SK-N-SH (cell line): ENCODE data around the gene POLA2. TPM values are rescaled to one million over a fixed set of nuclear protein-coding genes. Genes with fewer than 3 reads are reported as not detected.
A peak's percentile ranks its signal among the peaks of the same experiment; 100 is the strongest.
"Not testable (repeated sequence)": the region's sequence is repeated elsewhere in the genome, so short reads cannot be mapped to it uniquely, and the experiment has no call there.

Experiments
- CTCF ChIA-PET: fragments of 300-600, 350-600 bp; formaldehyde crosslinking; extraction: SDS; loops from one replicate; lab custom pipeline; 2021; lab: Yijun Ruan, JAX
- POLR2A ChIA-PET: fragments of 350-600 bp; sonication (Branson Sonifier 250); formaldehyde crosslinking; extraction: SDS; loops from one replicate; lab custom pipeline; 2020; ENCODE audit warnings: antibody characterized with exemption, inconsistent platforms; lab: Yijun Ruan, JAX
- DNase-seq: peaks from one replicate; pipeline ENCODE4 v3.0.0; 2012
- H2AFZ ChIP-seq: fragments of 200-600 bp; sonication (generic); 2 replicates; pipeline ENCODE4 v1.8.1; 2016; ENCODE audit warnings: antibody characterized with exemption, mild to moderate bottlenecking, low read depth
- H3F3A ChIP-seq: fragments of 200-600 bp; sonication (generic); replicated peaks from 2 replicates; pipeline ENCODE3; 2016; ENCODE audit warnings: antibody characterized with exemption, mild to moderate bottlenecking; ENCODE audit not compliant: insufficient read depth
- H3K27ac ChIP-seq, 2 experiments: fragments of 200-500 bp in 1 of 2; fragments of 200-600 bp in 1 of 2; sonication (Bioruptor generic) in 1 of 2; sonication (generic), shearing (Covaris generic) in 1 of 2; 2 replicates each; pipeline versions ENCODE4 v1.5.1 to v1.6.1; 2014 to 2016; ENCODE audit warnings: low read depth in 2 of 2, inconsistent platforms in 1 of 2, low read length in 1 of 2, mild to moderate bottlenecking in 1 of 2, mixed read lengths in 1 of 2
- H3K27me3 ChIP-seq: fragments of 200-600 bp; sonication (generic), shearing (Covaris generic); 2 replicates; pipeline ENCODE4 v1.6.1; 2016; ENCODE audit warnings: mixed run types; ENCODE audit not compliant: insufficient read depth
- H3K36me3 ChIP-seq, 2 experiments: fragments of 200-500 bp in 1 of 2; fragments of 200-600 bp in 1 of 2; sonication (Bioruptor generic) in 1 of 2; sonication (generic) in 1 of 2; replicated peaks in 1 of 2; 2 replicates each; pipeline versions ENCODE3 to v1.5.1; 2014 to 2016; ENCODE audit warnings: low read length in 1 of 2, mild to moderate bottlenecking in 1 of 2; ENCODE audit not compliant: insufficient read depth in 2 of 2, control insufficient read depth in 1 of 2
- H3K4me1 ChIP-seq, 2 experiments: fragments of 200-500 bp in 1 of 2; fragments of 200-600 bp in 1 of 2; sonication (Bioruptor generic) in 1 of 2; sonication (generic), shearing (Covaris generic) in 1 of 2; 2 replicates each; pipeline versions ENCODE4 v1.5.1 to v1.6.1; 2014 to 2016; ENCODE audit warnings: low read depth in 1 of 2, low read length in 1 of 2, mixed run types in 1 of 2; ENCODE audit not compliant: insufficient read depth in 2 of 2, control insufficient read depth in 1 of 2
- H3K4me2 ChIP-seq: fragments of 200-600 bp; sonication (generic), shearing (Covaris generic); 2 replicates; pipeline ENCODE4 v1.6.1; 2017; ENCODE audit warnings: mixed run types
- H3K4me3 ChIP-seq, 2 experiments: fragments of 200-500 bp in 1 of 2; fragments of 200-600 bp in 1 of 2; sonication (Bioruptor generic) in 1 of 2; sonication (generic), shearing (Covaris generic) in 1 of 2; 2 replicates each; pipeline versions ENCODE4 v1.5.1 to v1.8.1; 2014 to 2016; ENCODE audit warnings: low read depth in 2 of 2, inconsistent platforms in 1 of 2, low read length in 1 of 2, mild to moderate bottlenecking in 1 of 2, mixed read lengths in 1 of 2, moderate library complexity in 1 of 2
- H3K79me2 ChIP-seq: fragments of 200-600 bp; sonication (generic); 2 replicates; pipeline ENCODE4 v1.8.1; 2017; ENCODE audit warnings: mild to moderate bottlenecking; ENCODE audit not compliant: insufficient read depth
- H3K9ac ChIP-seq: fragments of 200-600 bp; sonication (generic); 2 replicates; pipeline ENCODE4 v1.6.1; 2017; ENCODE audit warnings: mixed run types
- H3K9me2 ChIP-seq: fragments of 200-600 bp; sonication (generic); 2 replicates; pipeline ENCODE4 v1.6.1; 2017; ENCODE audit warnings: mixed run types
- H3K9me3 ChIP-seq: fragments of 200-600 bp; sonication (generic); 2 replicates; pipeline ENCODE4 v1.6.1; 2017; ENCODE audit warnings: mixed run types, mild to moderate bottlenecking, moderate library complexity
- H4K20me1 ChIP-seq: fragments of 200-600 bp; sonication (generic); 2 replicates; pipeline ENCODE4 v1.6.1; 2017; ENCODE audit warnings: mild to moderate bottlenecking, mixed run types; ENCODE audit not compliant: insufficient read depth
- ELF1 ChIP-seq: IDR thresholded peaks from 2 replicates; pipeline ENCODE4 v1.4.0; 2012
- EZH2phosphoT487 ChIP-seq: fragments of 200-600 bp; sonication (generic); IDR thresholded peaks from 2 replicates; pipeline ENCODE4 v1.6.1; 2017; ENCODE audit warnings: low read depth, mixed run types, mild to moderate bottlenecking, antibody characterized with exemption, moderate library complexity, borderline replicate concordance
- FOXM1 ChIP-seq: IDR thresholded peaks from 2 replicates; pipeline ENCODE4 v1.4.0; 2012; ENCODE audit warnings: low read depth, mild to moderate bottlenecking
- GABPA ChIP-seq: IDR thresholded peaks from 2 replicates; pipeline ENCODE4 v1.4.0; 2012; ENCODE audit warnings: low read depth, mild to moderate bottlenecking
- JUND ChIP-seq: IDR thresholded peaks from 2 replicates; pipeline ENCODE4 v1.4.0; 2012
- MEF2A ChIP-seq: IDR thresholded peaks from 2 replicates; pipeline ENCODE4 v1.4.0; 2012; ENCODE audit warnings: low read depth, borderline replicate concordance
- NRF1 ChIP-seq: IDR thresholded peaks from 2 replicates; pipeline ENCODE4 v1.6.1; 2012; ENCODE audit warnings: low read depth, mild to moderate bottlenecking, low read length
- POLR2AphosphoS5 ChIP-seq: IDR thresholded peaks from 2 replicates; pipeline ENCODE4 v1.6.1; 2012; ENCODE audit warnings: low read depth, low read length
- RCOR1 ChIP-seq: fragments of 150-350 bp; IDR thresholded peaks from 2 replicates; pipeline ENCODE4 v1.6.1; 2017; ENCODE audit warnings: antibody characterized with exemption, low read length
- SMC3 ChIP-seq: IDR thresholded peaks from 2 replicates; pipeline ENCODE4 v1.6.1; 2012; ENCODE audit warnings: low read depth, low read length, improper control_type of control experiment
- TAF1 ChIP-seq: IDR thresholded peaks from 2 replicates; pipeline ENCODE4 v1.6.1; 2012; ENCODE audit warnings: low read depth, mild to moderate bottlenecking, low read length, moderate library complexity, borderline replicate concordance
- TEAD4 ChIP-seq: IDR thresholded peaks from 2 replicates; pipeline ENCODE4 v1.4.0; 2012; ENCODE audit warnings: mild to moderate bottlenecking, borderline replicate concordance; ENCODE audit not compliant: insufficient read depth
- USF2 ChIP-seq: fragments of 150-350 bp; IDR thresholded peaks from 2 replicates; pipeline ENCODE4 v1.6.1; 2017; ENCODE audit warnings: antibody characterized with exemption, low read length, low read depth, borderline replicate concordance
- ZBTB33 ChIP-seq: IDR thresholded peaks from 2 replicates; pipeline ENCODE4 v1.4.0; 2012; ENCODE audit warnings: low read depth, borderline replicate concordance
- WGBS: methylation state at CpG from one replicate; pipeline ENCODE4 v1.1.6; 2017; ENCODE audit warnings: low lambda C conversion rate; 5-methylcytosine and 5-hydroxymethylcytosine counted together
- polyA plus RNA-seq, 3 experiments: library from polyadenylated mRNA; depleted of rRNA; stranded (reverse); fragments of >200 nt; gene quantifications; 2 replicates each; pipeline ENCODE4 v1.2.3, GENCODE V29; 2012

Gene POLA2
- polyA plus RNA-seq, 1 of the 3 experiments (the other 2 are of a cell fraction), result 18.4 TPM

DNA sequence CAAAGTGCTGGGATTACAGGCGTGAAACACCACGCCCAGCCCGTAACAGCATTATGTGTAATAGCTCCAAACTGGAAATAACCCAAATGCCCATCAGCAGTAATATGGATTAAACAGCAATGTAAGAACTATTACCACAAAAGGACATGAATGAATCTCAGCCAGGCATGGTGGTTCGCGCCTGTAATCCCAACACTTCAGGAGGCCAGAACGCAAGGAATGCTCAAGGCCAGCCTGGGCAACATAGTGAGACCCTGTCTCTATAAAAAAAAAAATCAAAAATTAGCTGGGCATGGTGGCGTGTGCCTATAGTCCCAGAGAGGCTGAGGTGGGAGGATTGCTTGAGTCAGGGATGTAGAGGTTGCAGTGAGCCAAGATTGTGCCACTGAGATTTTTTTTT lies 68.8 kb downstream of the POLA2 start:
- 88% methylated on average over 7 of the region's 7 CpGs for WGBS
- ChIA-PET CTCF (interaction anchor here (0.6 to 24.1 kb wide), 38 partner anchors 8 to 1085 kb away, joined by 3 to 1118 read pairs (median 6); partner anchors contain the start of genes CDC42EP2 and SPDYC), POLR2A (interaction anchor here (0.6 to 4.0 kb wide), 5 partner anchors 13 to 195 kb away, joined by 3 to 14 read pairs (median 3); partner anchors contain the start of gene CDC42EP2)
- Histone ChIP-seq H3K27ac (no peak overlapping the region), H3K9ac (no peak overlapping the region), H3K4me1 (peaks cover 5 to 8% of the 10 kb centered on the region in 2 experiments; a peak in 3 of 4 replicates), H3K4me2 (no peak overlapping the region), H3K79me2 (peaks cover 19% of the 10 kb centered on the region), H3F3A (peaks cover 22% of the 10 kb centered on the region), H3K9me2 (no peaks in the 10 kb centered on the region), H2AFZ (peak overlapping the region; percentile 80), H3K9me3 (no peaks in the 10 kb centered on the region), H3K27me3 (no peaks in the 10 kb centered on the region), H3K4me3 (no peak overlapping the region), H3K36me3 (no peaks in the 10 kb centered on the region), H4K20me1 (peaks cover 11% of the 10 kb centered on the region; the same call in 1 of the 2 replicates)
- TF ChIP-seq USF2 (no peak), POLR2AphosphoS5 (no peak), GABPA (no peak), TAF1 (no peak), FOXM1 (no peak), MEF2A (no peak), TEAD4 (no peak), SMC3 (no peak), JUND (no peak)
- DNase-seq, result no peak

DNA sequence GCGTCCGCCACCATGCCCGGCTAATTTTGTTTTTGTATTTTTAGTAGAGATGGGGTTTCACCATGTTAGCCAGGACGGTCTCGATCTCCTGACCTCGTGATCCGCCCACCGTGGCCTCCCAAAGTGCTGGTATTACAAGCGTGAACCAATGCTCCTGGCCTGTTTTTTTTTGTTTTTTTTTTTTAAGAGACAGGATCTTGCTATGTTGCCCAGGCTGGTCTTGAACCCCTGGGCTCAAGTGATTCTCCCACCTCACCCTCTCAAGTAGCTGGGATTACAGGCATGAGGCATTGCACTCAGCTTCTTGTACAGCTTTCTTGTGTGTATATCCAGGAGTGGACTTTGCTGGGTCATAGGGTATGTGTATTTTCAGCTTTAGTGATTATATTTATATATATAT lies 70.8 kb downstream of the POLA2 start:
- CTCF ChIA-PET, result interaction anchor here (1.2 to 24.1 kb wide), 7 partner anchors 10 to 129 kb away, joined by 3 to 1118 read pairs (median 5); partner anchors contain the start of genes CDC42EP2 and POLA2

GRCh38 chr11:65334696-65335295 lies 73.0 kb downstream of the POLA2 start:
- Histone ChIP-seq H3K27ac (peak overlapping the region in 1 of 2 experiments; percentile 78; a peak in 2 of 4 replicates), H2AFZ (no peak overlapping the region)
- WGBS, result 27% methylated on average over 5 of the region's 5 CpGs

More for the DNA sequence above, 70.8 kb downstream of the POLA2 start:
- not testable (repeated sequence) for H3K9me3 ChIP-seq, H3K36me3 ChIP-seq, DNase-seq, H3K4me3 ChIP-seq, H3K27ac ChIP-seq, H3K27me3 ChIP-seq, H3K4me2 ChIP-seq, H3K9ac ChIP-seq, H3K9me2 ChIP-seq, H2AFZ ChIP-seq
- POLR2A ChIA-PET, result interaction anchor here (1.1 to 2.4 kb wide), 6 partner anchors 10 to 173 kb away, joined by 3 to 14 read pairs (median 6); partner anchors contain the start of genes CDC42EP2, MALAT1 and TIGD3
- H4K20me1 ChIP-seq, result peaks cover 27% of the 10 kb centered on the region
- H3K4me1 ChIP-seq, result peaks cover 5 to 10% of the 10 kb centered on the region in 2 experiments; a peak in 3 of 4 replicates
- peaks cover 22% of the 10 kb centered on the region for H3F3A ChIP-seq
- H3K79me2 ChIP-seq, result peaks cover 38% of the 10 kb centered on the region
- WGBS, result 97% methylated on average over 9 of the region's 9 CpGs

More at GRCh38 chr11:65334696-65335295, 73.0 kb downstream of the POLA2 start:
- H3K4me2 ChIP-seq, result peak overlapping the region; percentile 98
- H3K36me3 ChIP-seq, result peaks cover 8 to 18% of the 10 kb centered on the region in 2 experiments
- H3K27me3 ChIP-seq, result no peaks in the 10 kb centered on the region
- peaks cover 49% of the 10 kb centered on the region for H4K20me1 ChIP-seq
- peak overlapping the region; percentile 69 to 73 for H3K4me3 ChIP-seq
- ChIA-PET POLR2A (interaction anchor here (1.0 to 2.4 kb wide), 3 partner anchors 13 to 170 kb away, joined by 4 to 14 read pairs (median 6); partner anchors contain the start of gene NEAT1), CTCF (interaction anchor here (0.9 to 1.3 kb wide), 4 partner anchors 18 to 88 kb away, joined by 3 to 7 read pairs (median 4); no protein-coding TSS in a partner anchor)
- peaks cover 5 to 7% of the 10 kb centered on the region in 2 experiments; a peak in 3 of 4 replicates for H3K4me1 ChIP-seq
- H3K9ac ChIP-seq, result peak overlapping the region; percentile 90
- H3K79me2 ChIP-seq, result peaks cover 60% of the 10 kb centered on the region
- H3K9me3 ChIP-seq, result no peaks in the 10 kb centered on the region
- H3F3A ChIP-seq, result peaks cover 18% of the 10 kb centered on the region
- DNase-seq, result no peak
- no peaks in the 10 kb centered on the region for H3K9me2 ChIP-seq
- TF ChIP-seq RCOR1 (no peak), TAF1 (no peak), NRF1 (no peak), TEAD4 (no peak), FOXM1 (no peak), USF2 (no peak), ZBTB33 (no peak), EZH2phosphoT487 (no peak), ELF1 (no peak)
